GM18499 (cell line): Measurements from ENCODE around the gene HOXD3.

Experiments
- ATAC-seq: cut with Tn5 transposase; IDR thresholded peaks from one replicate; pipeline ENCODE4 v1.9.1; 2021; ENCODE audit warnings: moderate number of reproducible peaks; ENCODE audit not compliant: insufficient read depth, unreplicated experiment

HOXD3 gene

GRCh38 chr2:176121190-176122051 lies 35.7 kb upstream of the HOXD3 start:
- no peak for ATAC-seq

GRCh38 chr2:176122052-176122682 lies 34.9 kb upstream of the HOXD3 start:
- ATAC-seq: no peak

DNA sequence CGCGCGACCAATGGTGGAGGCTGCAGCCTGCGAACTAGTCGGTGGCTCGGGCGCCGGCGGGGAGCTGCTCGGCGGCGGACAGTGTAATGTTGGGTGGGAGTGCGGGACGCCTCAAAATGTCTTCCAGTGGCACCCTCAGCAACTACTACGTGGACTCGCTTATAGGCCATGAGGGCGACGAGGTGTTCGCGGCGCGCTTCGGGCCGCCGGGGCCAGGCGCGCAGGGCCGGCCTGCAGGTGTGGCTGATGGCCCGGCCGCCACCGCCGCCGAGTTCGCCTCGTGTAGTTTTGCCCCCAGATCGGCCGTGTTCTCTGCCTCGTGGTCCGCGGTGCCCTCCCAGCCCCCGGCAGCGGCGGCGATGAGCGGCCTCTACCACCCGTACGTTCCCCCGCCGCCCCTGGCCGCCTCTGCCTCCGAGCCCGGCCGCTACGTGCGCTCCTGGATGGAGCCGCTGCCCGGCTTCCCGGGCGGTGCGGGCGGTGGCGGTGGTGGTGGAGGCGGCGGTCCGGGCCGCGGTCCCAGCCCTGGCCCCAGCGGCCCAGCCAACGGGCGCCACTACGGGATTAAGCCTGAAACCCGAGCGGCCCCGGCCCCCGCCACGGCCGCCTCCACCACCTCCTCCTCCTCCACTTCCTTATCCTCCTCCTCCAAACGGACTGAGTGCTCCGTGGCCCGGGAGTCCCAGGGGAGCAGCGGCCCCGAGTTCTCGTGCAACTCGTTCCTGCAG lies 34.3 kb upstream of the HOXD3 start, which contains the start of gene HOXD9:
Gene HOXD9 (plus strand): TSS at position 37 of the 728 bp plus-strand sequence. CDS start 50 bp downstream, at position 87.
- no peak for ATAC-seq

DNA sequence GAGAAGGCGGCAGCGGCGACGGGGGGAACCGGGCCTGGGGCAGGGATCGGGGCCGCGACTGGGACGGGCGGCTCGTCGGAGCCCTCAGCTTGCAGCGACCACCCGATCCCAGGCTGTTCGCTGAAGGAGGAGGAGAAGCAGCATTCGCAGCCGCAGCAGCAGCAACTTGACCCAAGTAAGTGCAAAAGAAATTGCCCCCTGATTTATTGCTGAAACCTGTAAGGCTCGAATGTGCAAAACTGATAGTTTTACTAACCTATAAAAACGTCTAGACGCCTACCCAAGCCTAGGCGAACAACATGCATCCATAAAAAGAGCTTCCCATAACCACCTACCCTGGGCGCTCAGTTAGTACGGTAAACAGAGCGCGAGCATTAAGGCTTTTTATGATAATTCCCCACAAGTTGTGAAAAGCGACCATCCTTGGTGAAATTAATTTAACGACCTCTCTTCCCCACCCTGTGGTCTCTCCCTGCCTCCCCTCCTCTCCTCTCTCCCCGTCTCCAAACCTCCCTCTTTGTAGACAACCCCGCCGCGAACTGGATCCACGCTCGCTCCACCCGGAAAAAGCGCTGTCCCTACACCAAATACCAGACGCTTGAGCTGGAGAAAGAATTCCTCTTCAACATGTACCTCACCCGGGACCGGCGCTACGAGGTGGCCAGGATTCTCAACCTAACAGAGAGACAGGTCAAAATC lies 33.5 kb upstream of the HOXD3 start:
- no peak for ATAC-seq

GRCh38 chr2:176124110-176124946 lies 32.8 kb upstream of the HOXD3 start:
- ATAC-seq: no peak

- ATAC-seq: no peak
Measured at GRCh38 chr2:176124947-176125771, 31.9 kb upstream of the HOXD3 start.

DNA sequence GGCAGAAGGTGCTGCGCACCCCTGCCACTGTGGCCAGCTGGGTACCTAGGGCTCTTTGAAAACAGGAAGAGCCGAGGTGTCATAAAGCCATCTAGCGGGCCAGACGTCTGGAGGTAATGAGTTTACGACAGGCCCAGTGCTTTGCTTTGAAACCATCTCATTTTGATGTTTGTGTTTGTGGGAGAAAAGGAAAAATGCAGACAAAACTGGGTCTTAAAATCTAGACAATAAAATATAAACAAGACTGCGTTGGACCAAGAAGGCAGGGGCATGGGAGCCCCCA lies 31.4 kb upstream of the HOXD3 start:
- no peak for ATAC-seq

GRCh38 chr2:176126929-176127773 lies 30.0 kb upstream of the HOXD3 start:
- no peak for ATAC-seq

DNA sequence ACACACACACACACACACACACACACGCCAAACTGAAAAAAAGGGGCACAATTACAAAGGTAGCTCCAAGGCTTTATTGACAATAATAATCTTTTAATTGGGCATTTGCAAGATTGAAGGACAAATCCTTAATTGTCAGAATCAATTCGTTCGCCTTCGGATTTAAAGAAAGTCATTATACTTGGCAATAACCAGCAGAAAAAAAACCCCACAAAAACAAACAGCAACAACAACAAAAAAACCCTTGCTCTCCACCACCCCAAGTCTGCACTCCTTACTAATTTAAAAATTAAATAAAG lies 29.4 kb upstream of the HOXD3 start:
- ATAC-seq: no peak

- no peak for ATAC-seq
Measured at GRCh38 chr2:176128172-176128981, 28.7 kb upstream of the HOXD3 start.

DNA sequence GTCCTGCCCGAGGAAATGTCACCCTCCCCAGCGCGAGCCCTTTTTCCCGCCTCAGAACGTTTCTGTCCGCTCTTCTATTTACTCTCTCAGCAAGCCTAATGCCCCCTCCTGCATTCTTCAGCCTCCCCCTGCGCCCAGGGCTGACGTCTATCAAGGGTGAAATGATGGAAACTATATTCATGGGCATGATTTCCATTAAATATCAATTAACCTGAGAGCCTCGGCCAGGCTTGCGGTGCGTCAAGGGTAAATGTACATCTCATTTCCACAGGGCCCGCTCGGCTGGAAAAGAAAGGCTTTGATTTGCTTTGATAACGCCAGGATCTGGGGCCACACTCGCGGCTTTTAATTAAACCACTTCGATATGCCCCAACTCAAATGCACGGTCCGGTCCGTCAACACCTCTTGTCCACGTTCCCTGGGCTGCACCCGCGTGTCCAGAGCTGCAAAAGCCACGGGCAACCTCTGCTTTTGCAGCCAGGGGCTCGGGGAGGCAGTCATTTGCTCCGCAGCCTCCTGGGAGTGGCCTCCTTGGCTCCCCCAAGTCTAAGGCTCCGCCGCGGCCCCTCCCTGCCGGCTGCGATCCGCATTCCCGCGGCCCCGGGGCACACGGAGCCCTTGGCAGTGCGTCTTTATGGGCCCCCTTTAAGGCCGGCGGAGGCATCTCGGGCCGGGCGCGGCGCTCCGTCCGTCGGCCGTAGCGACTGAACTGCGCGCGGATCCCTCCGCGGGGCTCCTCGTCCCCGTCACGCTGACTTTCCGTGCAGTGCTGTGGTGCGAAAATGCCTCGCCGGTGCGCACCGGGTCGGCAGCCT lies 27.9 kb upstream of the HOXD3 start, which contains the start of gene HOXD8:
Gene HOXD8 (plus strand): TSS at position 724 of the 815 bp plus-strand sequence. CDS start 662 bp downstream, outside the sequence.
- no peak for ATAC-seq

DNA sequence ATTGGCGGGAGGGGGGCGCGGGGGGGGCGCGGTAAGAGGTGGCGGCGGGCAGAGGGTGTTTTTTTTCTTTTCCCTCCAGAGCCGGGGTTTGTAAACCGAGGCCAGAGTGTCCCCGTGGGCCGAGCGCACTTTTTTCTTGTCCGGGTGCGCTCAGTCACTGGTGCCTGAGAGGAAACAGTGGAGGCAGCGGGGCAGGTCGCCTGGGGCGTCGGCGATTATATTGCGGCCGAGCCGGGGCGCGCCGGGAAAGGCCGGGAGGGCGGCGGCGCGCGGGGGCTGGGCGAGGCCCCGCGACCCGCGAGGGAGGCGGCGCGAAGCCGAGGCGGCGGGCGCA lies 27.3 kb upstream of the HOXD3 start:
- no peak for ATAC-seq

DNA sequence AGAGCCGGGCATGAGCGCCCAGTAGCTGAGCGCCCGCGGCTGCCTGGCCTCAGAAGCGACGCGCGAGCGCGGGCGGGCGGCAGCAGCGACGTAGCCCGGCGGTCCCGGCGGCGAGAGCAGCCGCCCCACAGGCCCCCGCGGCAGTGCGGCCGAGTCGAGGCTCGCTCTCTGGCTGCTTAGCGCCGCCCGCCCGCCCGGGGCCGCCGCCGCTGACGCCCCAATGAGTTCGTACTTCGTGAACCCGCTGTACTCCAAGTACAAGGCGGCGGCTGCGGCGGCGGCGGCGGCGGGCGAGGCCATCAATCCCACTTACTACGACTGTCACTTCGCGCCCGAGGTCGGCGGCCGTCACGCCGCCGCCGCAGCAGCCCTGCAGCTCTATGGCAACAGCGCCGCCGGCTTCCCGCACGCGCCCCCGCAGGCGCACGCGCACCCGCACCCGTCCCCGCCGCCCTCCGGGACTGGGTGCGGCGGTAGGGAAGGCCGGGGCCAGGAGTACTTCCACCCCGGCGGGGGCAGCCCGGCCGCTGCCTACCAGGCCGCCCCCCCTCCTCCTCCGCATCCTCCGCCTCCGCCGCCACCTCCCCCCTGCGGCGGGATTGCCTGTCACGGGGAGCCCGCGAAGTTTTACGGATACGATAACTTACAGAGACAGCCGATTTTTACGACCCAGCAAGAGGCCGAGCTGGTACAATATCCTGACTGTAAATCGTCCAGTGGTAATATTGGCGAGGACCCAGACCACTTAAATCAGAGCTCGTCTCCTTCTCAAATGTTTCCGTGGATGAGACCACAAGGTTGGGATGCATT lies 26.8 kb upstream of the HOXD3 start:
- ATAC-seq: no peak

GRCh38 chr2:176130957-176131847 lies 25.9 kb upstream of the HOXD3 start:
- no peak for ATAC-seq

DNA sequence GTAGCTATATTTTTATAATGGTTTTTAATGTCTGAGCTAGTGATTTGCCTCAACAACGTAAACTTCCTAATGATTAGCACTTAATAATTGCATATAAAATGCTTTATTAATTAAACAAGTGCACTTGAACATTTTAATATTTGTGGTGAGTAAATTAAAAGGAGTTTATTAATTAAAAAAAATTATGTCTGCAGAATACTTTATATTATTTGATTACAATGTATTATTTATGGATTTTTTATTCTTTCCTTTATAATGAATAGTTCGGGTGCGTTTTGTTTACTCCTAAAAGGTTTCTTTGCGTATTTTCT lies 25.3 kb upstream of the HOXD3 start:
- no peak for ATAC-seq
